Mesodermal cell (in vitro differentiated cells): Measurements from ENCODE around the gene PTPN22.
A peak's percentile ranks its signal among the peaks of the same experiment; 100 is the strongest.

Source experiments
- H3K27ac ChIP-seq: 2 replicates; pipeline ENCODE4 v1.7.0; 2013; ENCODE audit warnings: mild to moderate bottlenecking, low read depth, low read length, moderate library complexity; ENCODE audit not compliant: severe bottlenecking
- H3K36me3 ChIP-seq: 2 replicates; pipeline ENCODE4 v1.7.1; 2013; ENCODE audit warnings: mild to moderate bottlenecking, low read length, moderate library complexity; ENCODE audit not compliant: control insufficient read depth, insufficient read depth
- H3K4me1 ChIP-seq: one replicate; pipeline ENCODE4 v1.7.1; 2013; ENCODE audit warnings: mild to moderate bottlenecking, low read length; ENCODE audit not compliant: insufficient read depth, control insufficient read depth, poor library complexity, severe bottlenecking
- H3K4me3 ChIP-seq: 2 replicates; pipeline ENCODE4 v1.7.0; 2013; ENCODE audit warnings: low read length, control low read depth, mild to moderate bottlenecking; ENCODE audit not compliant: insufficient read depth, poor library complexity, severe bottlenecking; ENCODE audit errors: extremely low read depth
- H3K9me3 ChIP-seq: 2 replicates; pipeline ENCODE4 v1.7.1; 2013; ENCODE audit warnings: mild to moderate bottlenecking, low read length, moderate library complexity; ENCODE audit not compliant: control insufficient read depth
- WGBS, 2 experiments: methylation state at CpG; one replicate each; pipeline ENCODE4 v1.1.5; 2013; ENCODE audit warnings: missing lambda C conversion rate in 2 of 2; ENCODE audit not compliant: insufficient coverage in 2 of 2; 5-methylcytosine and 5-hydroxymethylcytosine counted together

Gene PTPN22

DNA sequence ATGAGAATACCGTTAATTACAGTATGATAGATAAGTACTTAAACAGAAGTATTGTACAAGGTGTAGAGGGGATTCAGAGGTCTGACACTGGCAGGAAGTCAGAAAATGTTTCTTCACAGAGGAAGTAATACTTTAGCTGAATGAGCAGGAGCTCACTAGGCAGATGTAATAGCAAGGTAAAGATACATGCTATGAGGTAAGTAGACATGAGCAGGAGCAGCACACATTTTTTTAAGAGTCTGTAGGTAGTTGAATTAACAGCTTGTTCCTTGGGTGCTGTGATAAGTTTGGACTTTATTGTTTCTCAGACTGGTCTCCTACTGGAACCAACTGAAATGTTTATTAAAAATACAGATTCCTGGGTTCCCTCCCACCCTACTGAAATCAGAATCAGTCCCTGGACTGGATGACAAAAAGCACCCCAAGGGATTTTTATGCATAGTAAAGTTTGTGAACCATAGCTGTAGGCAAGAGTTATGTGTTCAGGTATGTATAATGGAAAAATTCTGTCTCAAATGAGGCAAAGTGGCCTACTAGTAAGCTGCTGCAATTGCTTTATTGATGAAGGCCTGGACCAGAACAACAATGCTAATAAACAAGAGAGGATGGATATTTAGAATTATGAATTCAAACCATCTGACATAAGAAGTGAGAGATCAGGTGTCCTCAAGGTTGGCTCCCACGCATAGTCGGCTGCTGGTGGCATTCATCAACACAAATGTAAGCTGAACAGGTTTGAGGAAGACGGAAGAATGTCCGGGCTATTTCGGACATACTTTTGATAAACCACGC, 32.2 kb upstream of the PTPN22 start:
- H3K4me3 ChIP-seq = peak overlapping the region; percentile 90
- peaks cover 54% of the 10 kb centered on the region for H3K36me3 ChIP-seq
- peaks cover 5% of the 10 kb centered on the region for H3K4me1 ChIP-seq
- H3K27ac ChIP-seq = peak overlapping the region; percentile 89
- 55 to 77% methylated on average over 6 to 7 of the region's 7 CpGs for WGBS, 2 experiments
- no peaks in the 10 kb centered on the region for H3K9me3 ChIP-seq

GRCh38 chr1:113901191-113901590, 29.7 kb upstream of the PTPN22 start:
- Histone ChIP-seq H3K4me3 (no peak overlapping the region), H3K27ac (no peak overlapping the region), H3K9me3 (no peaks in the 10 kb centered on the region), H3K36me3 (peaks cover 54% of the 10 kb centered on the region), H3K4me1 (peaks cover 5% of the 10 kb centered on the region)
- WGBS, 2 experiments = no CpG with 5 or more reads among the region's 3 CpGs

- H3K36me3 ChIP-seq = peaks cover 64% of the 10 kb centered on the region
- H3K9me3 ChIP-seq = no peaks in the 10 kb centered on the region
- no peak overlapping the region for H3K4me3 ChIP-seq
- H3K27ac ChIP-seq = no peak overlapping the region
- peaks cover 5% of the 10 kb centered on the region for H3K4me1 ChIP-seq
Observed at GRCh38 chr1:113899111-113899510, 27.6 kb upstream of the PTPN22 start.

DNA sequence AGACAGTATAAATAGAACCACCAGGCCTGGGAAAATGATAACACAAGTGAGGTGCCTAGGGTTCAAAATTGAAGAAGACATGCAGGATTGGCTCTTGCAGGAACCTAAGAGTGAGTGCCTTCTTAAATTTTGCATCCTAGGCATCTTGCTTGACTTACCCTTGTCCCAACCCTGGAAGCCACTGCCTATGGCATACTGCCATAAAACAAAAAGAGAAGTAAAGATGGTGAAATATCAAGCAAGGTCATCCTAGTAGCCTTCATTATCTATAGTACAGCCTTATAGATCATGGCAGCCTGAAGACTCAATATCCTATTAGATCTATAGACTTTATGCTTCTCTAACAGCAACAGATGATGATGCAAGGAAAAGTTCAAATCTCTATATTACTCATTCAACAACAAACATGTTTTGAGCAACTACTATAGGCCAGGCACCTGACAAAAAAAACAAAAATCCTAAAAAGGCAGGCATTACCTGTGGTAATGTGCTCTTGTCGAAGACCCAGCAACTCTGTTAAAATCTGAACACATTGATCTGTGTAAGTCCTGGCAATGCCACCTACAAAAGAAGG, 26.8 kb upstream of the PTPN22 start:
- H3K27ac ChIP-seq = no peak overlapping the region

DNA sequence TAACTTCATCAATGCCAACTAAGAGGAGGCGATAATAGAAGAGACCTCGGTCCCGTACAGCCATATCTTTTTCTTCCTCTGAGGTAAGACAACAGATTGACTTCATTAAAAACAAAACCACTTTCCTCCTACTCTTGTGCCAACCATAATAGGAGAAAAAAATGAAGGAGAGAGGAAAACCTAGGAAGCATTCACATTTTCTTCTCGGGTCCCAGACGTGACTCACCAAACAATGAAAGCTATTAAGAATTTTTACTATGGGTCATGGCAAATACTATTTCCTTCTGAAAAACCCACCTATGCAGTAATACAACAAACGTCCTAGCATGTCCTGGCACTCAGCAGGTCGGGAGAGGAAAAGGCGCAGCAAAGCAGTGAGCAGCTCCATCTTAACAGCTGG, 24.4 kb upstream of the PTPN22 start:
- H3K9me3 ChIP-seq = no peaks in the 10 kb centered on the region
- H3K36me3 ChIP-seq = peaks cover 47% of the 10 kb centered on the region
- no peak overlapping the region for H3K27ac ChIP-seq
- H3K4me3 ChIP-seq = no peak overlapping the region
- no peaks in the 10 kb centered on the region for H3K4me1 ChIP-seq
- WGBS, 2 experiments = 86 to 95% methylated on average over 6 to 7 of the region's 8 CpGs

More for the DNA sequence above, 26.8 kb upstream of the PTPN22 start:
- Histone ChIP-seq H3K9me3 (no peaks in the 10 kb centered on the region), H3K4me1 (peaks cover under 1% of the 10 kb centered on the region), H3K36me3 (peaks cover 64% of the 10 kb centered on the region), H3K4me3 (no peak overlapping the region)
- WGBS, 2 experiments = 80 to 86% methylated on average over 1 of the region's 1 CpG

GRCh38 chr1:113895098-113895497, 23.6 kb upstream of the PTPN22 start:
- 93 to 98% methylated on average over 6 of the region's 6 CpGs for WGBS, 2 experiments
- Histone ChIP-seq H3K36me3 (peaks cover 39% of the 10 kb centered on the region), H3K4me1 (no peaks in the 10 kb centered on the region), H3K27ac (no peak overlapping the region), H3K9me3 (no peaks in the 10 kb centered on the region), H3K4me3 (no peak overlapping the region)

DNA sequence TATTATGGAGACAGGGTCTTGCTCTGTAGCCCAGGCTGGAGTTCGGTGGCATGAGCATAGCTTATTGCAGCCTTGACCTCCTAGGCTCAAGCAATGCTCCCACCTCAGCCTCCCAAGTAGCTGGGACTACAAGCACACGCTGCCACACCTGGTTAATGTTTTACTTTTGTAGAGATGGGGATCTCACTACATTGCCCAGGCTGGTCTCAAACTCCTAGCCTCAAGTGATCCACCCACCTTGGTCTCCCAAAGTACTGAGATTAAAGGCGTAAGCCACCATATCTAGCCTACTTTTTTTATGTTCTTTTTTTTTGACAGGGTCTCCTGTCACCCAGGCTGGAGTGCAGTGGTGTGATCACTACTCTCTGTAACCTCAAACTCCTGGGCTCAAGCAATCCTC, 21.8 kb upstream of the PTPN22 start:
- H3K27ac ChIP-seq = no peak overlapping the region
- H3K9me3 ChIP-seq = no peaks in the 10 kb centered on the region
- 79 to 100% methylated on average over 2 of the region's 3 CpGs for WGBS, 2 experiments
- H3K4me1 ChIP-seq = no peaks in the 10 kb centered on the region
- peaks cover 25% of the 10 kb centered on the region for H3K36me3 ChIP-seq
- no peak overlapping the region for H3K4me3 ChIP-seq

GRCh38 chr1:113891631-113892220, 20.2 kb upstream of the PTPN22 start:
- Histone ChIP-seq H3K4me1 (no peaks in the 10 kb centered on the region), H3K4me3 (no peak overlapping the region), H3K9me3 (no peaks in the 10 kb centered on the region), H3K36me3 (peaks cover 13% of the 10 kb centered on the region), H3K27ac (no peak overlapping the region)
- 80 to 93% methylated on average over 6 to 9 of the region's 11 CpGs for WGBS, 2 experiments

DNA sequence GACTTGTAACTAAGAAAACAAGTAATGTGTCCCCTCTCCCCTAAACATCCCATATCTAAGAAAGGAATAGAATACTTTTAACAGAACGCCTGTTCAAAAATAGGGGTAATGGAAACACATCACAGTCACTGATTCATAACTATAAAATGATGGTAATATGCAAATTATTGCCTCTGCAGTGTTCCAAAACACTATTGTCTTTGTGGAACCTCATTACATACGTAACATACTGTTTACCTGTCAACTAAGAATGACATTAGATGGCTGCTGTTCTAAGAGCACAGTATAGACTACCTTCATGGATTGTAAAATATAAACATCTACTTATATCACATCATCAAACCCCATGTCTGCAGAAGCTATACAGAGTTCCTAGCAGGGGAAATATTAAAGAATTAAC, 19.3 kb upstream of the PTPN22 start:
- no peaks in the 10 kb centered on the region for H3K4me1 ChIP-seq
- no CpG with 5 or more reads among the region's 2 CpGs for WGBS, 2 experiments
- H3K36me3 ChIP-seq = peaks cover 6% of the 10 kb centered on the region
- no peak overlapping the region for H3K4me3 ChIP-seq
- H3K9me3 ChIP-seq = no peaks in the 10 kb centered on the region
- no peak overlapping the region for H3K27ac ChIP-seq

DNA sequence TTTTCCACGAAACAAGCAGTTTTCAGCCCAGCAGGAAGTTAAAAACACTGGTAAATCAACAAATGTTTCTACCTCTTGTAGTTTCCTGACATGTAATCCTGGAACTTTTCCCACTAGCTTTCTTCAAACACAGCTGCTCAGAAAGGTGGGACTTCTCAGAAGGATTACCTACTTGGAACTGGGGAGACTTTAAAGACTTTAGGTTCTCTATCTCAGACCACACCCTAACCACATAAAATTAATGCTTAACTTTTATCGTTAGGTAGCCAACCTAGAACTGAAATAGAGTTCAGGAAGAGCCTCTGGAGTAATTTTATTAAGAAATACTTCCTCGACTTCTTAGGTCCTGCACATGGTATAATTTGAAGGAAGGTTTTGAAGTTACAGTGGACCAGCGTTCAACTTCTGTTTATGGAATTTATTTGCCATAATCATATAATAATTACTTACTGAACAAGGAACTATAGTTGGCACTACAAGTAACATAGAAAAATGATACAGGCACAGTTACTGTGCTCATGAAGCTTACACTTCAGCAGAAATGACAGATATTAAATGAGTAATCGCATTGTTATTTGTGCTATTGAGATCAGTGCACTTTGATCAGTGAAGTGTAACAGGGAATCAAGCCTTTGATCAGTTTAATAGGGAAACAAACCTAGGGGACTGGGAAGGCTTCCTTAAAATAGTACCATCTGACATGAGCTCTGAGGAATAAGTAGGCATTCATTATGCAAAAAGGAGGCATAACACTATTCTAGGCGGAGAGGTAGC, 16.1 kb upstream of the PTPN22 start, which contains the start of gene BCL2L15:
Gene BCL2L15 (minus strand): TSS at position 180 of the 774 bp plus-strand sequence. CDS start 206 bp downstream, outside the sequence.
- 90 to 100% methylated on average over 2 to 3 of the region's 6 CpGs for WGBS, 2 experiments
- Histone ChIP-seq H3K4me3 (no peak within 1 kb of the TSS), H3K4me1 (no peaks in the 10 kb centered on the region), H3K36me3 (no peaks in the 10 kb centered on the region), H3K27ac (no peak within 1 kb of the TSS), H3K9me3 (no peaks in the 10 kb centered on the region)
